HUES48 (cell line): Measurements from ENCODE around the gene BLMH.

Experiments
- H3K27ac ChIP-seq: one replicate; pipeline ENCODE4 v1.7.0; 2013; ENCODE audit warnings: low read depth, low read length, inconsistent platforms
- H3K27me3 ChIP-seq: 2 replicates; pipeline ENCODE4 v1.6.1; 2013; ENCODE audit warnings: mild to moderate bottlenecking, low read length; ENCODE audit not compliant: control insufficient read depth, insufficient read depth
- H3K36me3 ChIP-seq: 2 replicates; pipeline ENCODE4 v1.6.1; 2013; ENCODE audit warnings: low read length; ENCODE audit not compliant: control insufficient read depth, insufficient read depth
- H3K4me1 ChIP-seq: 2 replicates; pipeline ENCODE4 v1.6.1; 2013; ENCODE audit warnings: mild to moderate bottlenecking, low read length; ENCODE audit not compliant: control insufficient read depth, insufficient read depth
- H3K4me3 ChIP-seq: 2 replicates; pipeline ENCODE4 v1.5.1; 2013; ENCODE audit warnings: mild to moderate bottlenecking, low read depth, low read length
- H3K9ac ChIP-seq: 2 replicates; pipeline ENCODE4 v1.6.1; 2013; ENCODE audit warnings: mild to moderate bottlenecking, low read depth, low read length, moderate library complexity
- H3K9me3 ChIP-seq: 2 replicates; pipeline ENCODE4 v1.6.1; 2013; ENCODE audit warnings: low read length; ENCODE audit not compliant: control insufficient read depth, insufficient read depth

The BLMH gene

GRCh38 chr17:30246460-30246859, 45.3 kb downstream of the BLMH start:
- H3K36me3 ChIP-seq = peaks cover 37% of the 10 kb centered on the region
- no peak overlapping the region for H3K27ac ChIP-seq
- no peaks in the 10 kb centered on the region for H3K27me3 ChIP-seq
- no peaks in the 10 kb centered on the region for H3K4me1 ChIP-seq
- H3K4me3 ChIP-seq = no peak overlapping the region
- H3K9me3 ChIP-seq = no peaks in the 10 kb centered on the region
- H3K9ac ChIP-seq = no peak overlapping the region

GRCh38 chr17:30244853-30245385, 46.8 kb downstream of the BLMH start:
- Histone ChIP-seq H3K9ac (no peak overlapping the region), H3K9me3 (no peaks in the 10 kb centered on the region), H3K4me1 (no peaks in the 10 kb centered on the region), H3K27ac (no peak overlapping the region), H3K27me3 (0 out of 2 replicates have a peak, but pooled peaks cover 2% of the 10 kb centered on the region), H3K4me3 (no peak overlapping the region), H3K36me3 (peaks cover 33% of the 10 kb centered on the region)

- Histone ChIP-seq H3K27ac (no peak overlapping the region), H3K4me3 (no peak overlapping the region), H3K36me3 (peaks cover 23% of the 10 kb centered on the region), H3K9ac (no peak overlapping the region), H3K9me3 (no peaks in the 10 kb centered on the region), H3K27me3 (peaks cover 14% of the 10 kb centered on the region), H3K4me1 (no peaks in the 10 kb centered on the region; the same call in 1 of the 2 replicates)
These were observed 48.2 kb downstream of the BLMH start for GRCh38 chr17:30243568-30243967.

- Histone ChIP-seq H3K27me3 (peaks cover 20% of the 10 kb centered on the region), H3K9ac (no peak overlapping the region), H3K4me1 (peaks cover 3% of the 10 kb centered on the region; the same call in 1 of the 2 replicates), H3K27ac (no peak overlapping the region), H3K4me3 (no peak overlapping the region), H3K36me3 (peaks cover 17% of the 10 kb centered on the region), H3K9me3 (no peaks in the 10 kb centered on the region)
These were observed 48.7 kb downstream of the BLMH start for GRCh38 chr17:30243002-30243401.

- Histone ChIP-seq H3K36me3 (no peaks in the 10 kb centered on the region), H3K27ac (no peak overlapping the region), H3K4me3 (no peak overlapping the region), H3K4me1 (peaks cover 10% of the 10 kb centered on the region), H3K9me3 (no peaks in the 10 kb centered on the region), H3K27me3 (peaks cover 37% of the 10 kb centered on the region), H3K9ac (no peak overlapping the region)
These were observed 50.7 kb downstream of the BLMH start for GRCh38 chr17:30241051-30241450.

GRCh38 chr17:30240177-30240576, 51.6 kb downstream of the BLMH start:
- Histone ChIP-seq H3K4me3 (no peak overlapping the region), H3K9me3 (no peaks in the 10 kb centered on the region), H3K27ac (no peak overlapping the region), H3K36me3 (no peaks in the 10 kb centered on the region), H3K9ac (no peak overlapping the region), H3K27me3 (peaks cover 46% of the 10 kb centered on the region), H3K4me1 (peaks cover 10% of the 10 kb centered on the region)

- Histone ChIP-seq H3K27me3 (peaks cover 57% of the 10 kb centered on the region), H3K9ac (no peak overlapping the region), H3K9me3 (no peaks in the 10 kb centered on the region), H3K4me1 (peaks cover 10% of the 10 kb centered on the region), H3K4me3 (peak overlapping the region; percentile 54; the same call in 1 of the 2 replicates), H3K36me3 (no peaks in the 10 kb centered on the region), H3K27ac (no peak overlapping the region)
These were observed 52.7 kb downstream of the BLMH start for GRCh38 chr17:30239089-30239462.

- H3K4me1 ChIP-seq = peaks cover 10% of the 10 kb centered on the region
- no peak overlapping the region for H3K27ac ChIP-seq
- H3K4me3 ChIP-seq = peak overlapping the region; percentile 54
- H3K9ac ChIP-seq = no peak overlapping the region
- no peaks in the 10 kb centered on the region for H3K9me3 ChIP-seq
- no peaks in the 10 kb centered on the region for H3K36me3 ChIP-seq
- peaks cover 62% of the 10 kb centered on the region for H3K27me3 ChIP-seq
These were observed 53.2 kb downstream of the BLMH start for GRCh38 chr17:30238387-30239088.

- H3K4me3 ChIP-seq = peak overlapping the region; percentile 54
- H3K9ac ChIP-seq = no peak overlapping the region
- no peaks in the 10 kb centered on the region for H3K9me3 ChIP-seq
- H3K36me3 ChIP-seq = no peaks in the 10 kb centered on the region
- H3K27me3 ChIP-seq = peaks cover 68% of the 10 kb centered on the region
- peaks cover 10% of the 10 kb centered on the region for H3K4me1 ChIP-seq
- H3K27ac ChIP-seq = no peak overlapping the region
These were observed 53.8 kb downstream of the BLMH start for GRCh38 chr17:30238003-30238344.

GRCh38 chr17:30237296-30238002, 54.3 kb downstream of the BLMH start:
- peaks cover 70% of the 10 kb centered on the region for H3K27me3 ChIP-seq
- no peaks in the 10 kb centered on the region for H3K9me3 ChIP-seq

GRCh38 chr17:30236766-30237165, 55.0 kb downstream of the BLMH start:
- no peaks in the 10 kb centered on the region for H3K36me3 ChIP-seq
- no peak overlapping the region for H3K27ac ChIP-seq
- no peaks in the 10 kb centered on the region for H3K9me3 ChIP-seq
- no peak overlapping the region for H3K9ac ChIP-seq
- H3K4me3 ChIP-seq = no peak overlapping the region
- H3K27me3 ChIP-seq = peaks cover 70% of the 10 kb centered on the region
- H3K4me1 ChIP-seq = peaks cover 10% of the 10 kb centered on the region

More at GRCh38 chr17:30237296-30238002, 54.3 kb downstream of the BLMH start:
- H3K4me3 ChIP-seq = peak overlapping the region; percentile 54; the same call in 1 of the 2 replicates
- H3K36me3 ChIP-seq = no peaks in the 10 kb centered on the region
- H3K9ac ChIP-seq = no peak overlapping the region
- H3K4me1 ChIP-seq = peaks cover 10% of the 10 kb centered on the region
- H3K27ac ChIP-seq = no peak overlapping the region
